Lung (tissue), 12 donors: ENCODE results near the gene SOX5. TPM values are rescaled to one million over a fixed set of nuclear protein-coding genes. Genes with fewer than 3 reads are reported as not detected.
"Not testable (repeated sequence)": the region's sequence is repeated elsewhere in the genome, so short reads cannot be mapped to it uniquely, and the experiment has no call there.

Experiments used
- ATAC-seq: fragments of 200-7000 bp; cut with Tn5 transposase; one replicate; pipeline ENCODE4 v1.9.1; 2020; ENCODE audit warnings: moderate number of reproducible peaks; ENCODE audit not compliant: insufficient read depth, low FRiP score
- DNase-seq, 3 donors: peaks; one replicate each; pipeline ENCODE4 v3.0.0-alpha.2; 2013 to 2017
- H3K27ac ChIP-seq, 2 donors: one replicate each; pipeline ENCODE4 v1.5.1; 2013; ENCODE audit warnings: mild to moderate bottlenecking in 2 of 2, moderate library complexity in 2 of 2, control low read depth in 1 of 2, inconsistent platforms in 1 of 2, low read depth in 1 of 2, low read length in 1 of 2
- H3K27me3 ChIP-seq, 3 donors: one replicate each; pipeline ENCODE4 v1.5.1; 2013; ENCODE audit warnings: low read length in 2 of 3; ENCODE audit not compliant: control insufficient read depth in 3 of 3, insufficient read depth in 3 of 3
- H3K36me3 ChIP-seq, 4 donors: one replicate each; pipeline ENCODE4 v1.5.1; 2013; ENCODE audit warnings: low read length in 4 of 4, mild to moderate bottlenecking in 1 of 4, moderate library complexity in 1 of 4; ENCODE audit not compliant: control insufficient read depth in 4 of 4, insufficient read depth in 4 of 4
- H3K4me1 ChIP-seq, 5 donors: one replicate each; pipeline ENCODE4 v1.5.1; 2013; ENCODE audit warnings: low read length in 5 of 5, mild to moderate bottlenecking in 2 of 5, moderate library complexity in 1 of 5; ENCODE audit not compliant: control insufficient read depth in 5 of 5, insufficient read depth in 5 of 5
- H3K4me3 ChIP-seq: one replicate; pipeline ENCODE4 v1.5.1; 2013; ENCODE audit warnings: mild to moderate bottlenecking, control low read depth, moderate library complexity
- H3K9ac ChIP-seq, 2 donors: one replicate each; pipeline ENCODE4 v1.5.1; 2013; ENCODE audit warnings: low read length in 2 of 2, control low read depth in 1 of 2; ENCODE audit not compliant: insufficient read depth in 1 of 2
- H3K9me3 ChIP-seq, 4 donors: one replicate each; pipeline ENCODE4 v1.5.1; 2013; ENCODE audit warnings: low read length in 3 of 4, mild to moderate bottlenecking in 1 of 4, moderate library complexity in 1 of 4; ENCODE audit not compliant: control insufficient read depth in 4 of 4, insufficient read depth in 3 of 4
- CTCF ChIP-seq: IDR thresholded peaks from 2 replicates; pipeline ENCODE4 v1.5.1; 2012; ENCODE audit warnings: mild to moderate bottlenecking; ENCODE audit errors: control extremely low read depth, extremely low read depth
- WGBS, 2 donors: extraction: QIAGEN DNeasy Blood & Tissue Kit; methylation state at CpG; one replicate each; pipeline ENCODE4 v1.1.7; 2013; 5-methylcytosine and 5-hydroxymethylcytosine counted together
- polyA plus RNA-seq, 2 donors: library from polyadenylated mRNA; stranded (reverse); fragments of 200-250 nt; gene quantifications; one replicate each; pipeline ENCODE4 v1.2.1, GENCODE V29; 2013
- total RNA-seq, 2 donors: library from RNA; depleted of rRNA in 1 of 2; stranded (reverse); fragments of >200 nt in 1 of 2; gene quantifications; one replicate each; pipeline ENCODE4 v1.2.1, GENCODE V29; 2014 to 2021
- donor health status: control.
- donor health status: control.
- donor health status: Bipolar disorder and iron deficiency.
- donor health status: healthy.
- donor health status: DM: yes; HTN: yes; CAD: no.

SOX5 gene
- total and polyA plus RNA-seq, 4 donors, result 1.0 to 71.4 (median 7.2) TPM

GRCh38 chr12:23493672-23494071 lies 455.8 kb downstream of the SOX5 start:
- Histone ChIP-seq H3K27ac (no peak overlapping the region), H3K4me1 (no peaks in the 10 kb centered on the region), H3K4me3 (no peak overlapping the region), H3K9ac (no peak overlapping the region), H3K27me3 (no peaks in the 10 kb centered on the region), H3K36me3 (no peaks in the 10 kb centered on the region), H3K9me3 (no peaks in the 10 kb centered on the region)
- no peak for ATAC-seq
- 79 to 84% methylated on average over 1 of the region's 1 CpG for WGBS, 2 donors
- no peak for TF ChIP-seq CTCF
- no peak for DNase-seq

DNA sequence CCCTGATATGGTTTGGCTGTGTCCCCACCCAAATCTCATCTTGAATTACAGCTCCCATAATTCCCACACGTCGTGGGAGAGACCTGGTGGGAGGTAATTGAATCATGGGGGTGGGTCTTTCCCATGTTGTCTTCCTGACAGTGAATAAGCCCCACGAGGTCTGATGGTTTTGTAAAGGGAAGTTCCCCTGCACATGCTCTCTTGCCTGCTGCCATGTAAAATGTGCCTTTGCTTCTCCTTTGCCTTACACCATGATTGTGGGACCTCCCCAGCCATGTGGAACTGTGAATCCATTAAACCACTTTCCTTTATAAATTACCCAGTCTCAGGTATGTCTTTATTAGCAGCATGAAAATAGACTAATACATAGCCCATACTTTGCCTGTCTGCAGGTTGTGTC lies 458.4 kb downstream of the SOX5 start:
- H3K36me3 ChIP-seq, H3K9me3 ChIP-seq, DNase-seq, H3K27me3 ChIP-seq, H3K4me1 ChIP-seq, H3K4me3 ChIP-seq, H3K9ac ChIP-seq, H3K27ac ChIP-seq, ATAC-seq: not testable (repeated sequence)
- WGBS, 2 donors, result 72 to 83% methylated on average over 3 of the region's 3 CpGs

DNA sequence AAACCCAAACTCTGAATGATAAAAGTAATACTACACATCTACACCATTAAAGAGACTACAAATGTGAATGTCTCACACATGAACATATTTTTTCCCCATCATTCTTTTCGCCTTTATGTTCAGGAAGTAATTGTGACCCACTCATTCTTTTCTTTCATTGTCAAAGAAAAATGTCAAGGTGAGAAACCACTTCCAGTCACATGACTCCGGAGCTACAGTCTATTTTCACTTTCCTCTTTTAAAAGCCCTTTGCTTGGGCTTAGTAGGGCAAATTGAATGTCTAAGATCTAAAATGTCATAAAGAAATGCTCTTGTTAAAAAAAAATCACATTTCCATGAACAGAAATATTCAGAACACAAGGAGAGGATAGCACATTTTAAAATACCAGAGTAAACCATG lies 461.3 kb downstream of the SOX5 start:
- Histone ChIP-seq H3K27me3 (no peaks in the 10 kb centered on the region), H3K9me3 (no peaks in the 10 kb centered on the region), H3K4me3 (no peak overlapping the region), H3K4me1 (no peaks in the 10 kb centered on the region), H3K9ac (no peak overlapping the region), H3K27ac (no peak overlapping the region), H3K36me3 (no peaks in the 10 kb centered on the region)
- 67 to 70% methylated on average over 2 of the region's 2 CpGs for WGBS, 2 donors
- no peak for TF ChIP-seq CTCF
- no peak for ATAC-seq
- no peak for DNase-seq

DNA sequence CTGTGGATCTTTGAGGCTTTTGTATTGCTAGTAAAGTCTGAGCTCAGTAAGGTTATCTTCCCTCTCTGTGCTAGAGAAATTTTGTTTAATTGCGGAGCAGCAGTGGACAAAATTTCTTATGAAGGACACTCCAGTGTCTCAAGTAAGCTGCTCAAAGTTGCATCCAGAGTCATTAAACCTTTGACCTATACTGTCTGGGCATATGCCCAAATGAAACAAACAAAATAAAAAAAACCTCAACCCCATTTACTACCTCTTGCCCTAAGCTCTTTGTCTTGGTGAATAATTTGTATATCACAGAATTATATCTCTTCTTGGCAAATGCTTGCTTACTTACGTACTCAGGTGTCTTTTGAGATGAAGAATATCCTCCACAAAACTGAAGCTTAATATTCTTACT lies 465.2 kb downstream of the SOX5 start:
- DNase-seq (no peak), ATAC-seq (no peak)
- Histone ChIP-seq H3K9ac (no peak overlapping the region), H3K4me1 (no peaks in the 10 kb centered on the region), H3K9me3 (peaks cover 0 to 2% (median 0%) of the 10 kb centered on the region in 4 donors), H3K27me3 (no peaks in the 10 kb centered on the region), H3K4me3 (no peak overlapping the region), H3K36me3 (no peaks in the 10 kb centered on the region), H3K27ac (no peak overlapping the region)
- no peak for TF ChIP-seq CTCF
- 68 to 84% methylated on average over 2 of the region's 2 CpGs for WGBS, 2 donors
